ENCODE measurements around the gene TCL1A. TPM values are rescaled to one million over a fixed set of nuclear protein-coding genes. Genes with fewer than 3 reads are reported as not detected.

TCL1A gene
- total RNA-seq, 1 experiment from 2014 or later, result not detected

DNA sequence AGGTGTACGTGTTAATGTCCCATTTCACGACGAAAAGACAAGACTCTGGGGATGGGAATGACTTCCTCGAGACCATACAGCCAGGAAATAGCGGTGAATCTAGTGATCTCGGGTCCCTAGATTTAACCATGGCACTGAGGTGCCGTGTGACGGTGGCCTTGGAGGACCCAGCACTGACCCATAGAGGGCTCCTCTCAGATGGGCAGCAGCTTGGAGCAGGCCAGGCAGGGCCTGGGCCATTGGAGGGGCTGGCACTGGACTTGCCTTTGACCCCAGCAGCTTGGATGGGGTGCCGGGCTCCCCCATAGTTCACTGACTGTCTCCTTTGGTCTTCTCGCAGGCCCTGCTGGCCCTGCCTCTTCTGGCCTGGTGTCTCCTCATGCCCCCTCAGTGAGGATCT is 22.3 kb downstream of the TCL1A start:
- DNase-seq, result no peak
- no peak overlapping the region for H3K27ac Mint-ChIP-seq (ENCODE audit: unreplicated experiment)
- intact Hi-C loops (cut with micrococcal nuclease; ENCODE audit: unreplicated experiment), result no loop called here
- BruUV-seq (replicated peaks), result no TSS peak
- no peaks in the 10 kb centered on the region for H3K4me1 Mint-ChIP-seq (ENCODE audit: low read depth, unreplicated experiment)
- H3K36me3 Mint-ChIP-seq (ENCODE audit: insufficient read depth, unreplicated experiment), result no peaks in the 10 kb centered on the region
- H3K27me3 Mint-ChIP-seq (ENCODE audit: unreplicated experiment), result peaks cover 65% of the 10 kb centered on the region
- CTCF ChIA-PET, result no interaction called here
- no peaks in the 10 kb centered on the region for H3K9me3 Mint-ChIP-seq (ENCODE audit: low read depth, unreplicated experiment)
- H3K4me3 Mint-ChIP-seq (ENCODE audit: low read depth, unreplicated experiment), result no peak overlapping the region
- TF ChIP-seq, protein P1, sequence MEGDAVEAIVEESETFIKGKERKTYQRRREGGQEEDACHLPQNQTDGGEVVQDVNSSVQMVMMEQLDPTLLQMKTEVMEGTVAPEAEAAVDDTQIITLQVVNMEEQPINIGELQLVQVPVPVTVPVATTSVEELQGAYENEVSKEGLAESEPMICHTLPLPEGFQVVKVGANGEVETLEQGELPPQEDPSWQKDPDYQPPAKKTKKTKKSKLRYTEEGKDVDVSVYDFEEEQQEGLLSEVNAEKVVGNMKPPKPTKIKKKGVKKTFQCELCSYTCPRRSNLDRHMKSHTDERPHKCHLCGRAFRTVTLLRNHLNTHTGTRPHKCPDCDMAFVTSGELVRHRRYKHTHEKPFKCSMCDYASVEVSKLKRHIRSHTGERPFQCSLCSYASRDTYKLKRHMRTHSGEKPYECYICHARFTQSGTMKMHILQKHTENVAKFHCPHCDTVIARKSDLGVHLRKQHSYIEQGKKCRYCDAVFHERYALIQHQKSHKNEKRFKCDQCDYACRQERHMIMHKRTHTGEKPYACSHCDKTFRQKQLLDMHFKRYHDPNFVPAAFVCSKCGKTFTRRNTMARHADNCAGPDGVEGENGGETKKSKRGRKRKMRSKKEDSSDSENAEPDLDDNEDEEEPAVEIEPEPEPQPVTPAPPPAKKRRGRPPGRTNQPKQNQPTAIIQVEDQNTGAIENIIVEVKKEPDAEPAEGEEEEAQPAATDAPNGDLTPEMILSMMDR (IDR thresholded peaks at IDR 0.05; ENCODE audit: unreplicated experiment), result no peak

DNA sequence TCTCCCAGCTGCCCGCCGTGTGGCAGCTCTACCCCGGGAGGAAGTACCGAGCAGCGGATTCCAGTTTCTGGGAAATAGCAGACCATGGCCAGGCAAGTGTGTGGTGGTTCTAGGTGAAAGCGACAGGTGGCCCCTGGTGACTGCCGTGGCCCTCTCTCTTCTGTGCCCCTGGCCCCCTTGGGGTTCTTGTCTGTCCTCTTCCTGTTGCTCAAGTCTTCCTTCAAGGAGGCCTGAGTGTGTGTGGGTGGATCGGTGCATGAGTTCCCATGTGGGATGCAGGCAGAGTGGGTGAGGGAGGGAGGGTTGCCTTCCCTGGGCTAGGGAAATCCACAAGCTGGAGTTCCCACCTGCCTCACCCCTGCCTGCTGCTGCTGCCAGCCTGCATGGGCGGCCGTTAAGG is 23.1 kb downstream of the TCL1A start:
- Mint-ChIP-seq H3K27ac (ENCODE audit: unreplicated experiment) (no peak overlapping the region), H3K9me3 (ENCODE audit: low read depth, unreplicated experiment) (no peaks in the 10 kb centered on the region), H3K36me3 (ENCODE audit: insufficient read depth, unreplicated experiment) (no peaks in the 10 kb centered on the region), H3K27me3 (ENCODE audit: unreplicated experiment) (peaks cover 57% of the 10 kb centered on the region), H3K4me3 (ENCODE audit: low read depth, unreplicated experiment) (no peak overlapping the region), H3K4me1 (ENCODE audit: low read depth, unreplicated experiment) (no peaks in the 10 kb centered on the region)
- TF ChIP-seq, protein P1 (IDR thresholded peaks at IDR 0.05; ENCODE audit: unreplicated experiment), result no peak
- CTCF ChIA-PET, result interaction anchor here (0.7 kb wide), 1 partner anchor 360 kb away, joined by 3 read pairs; no protein-coding TSS in a partner anchor
- intact Hi-C loops (cut with micrococcal nuclease; ENCODE audit: unreplicated experiment), result no loop called here
- no TSS peak for BruUV-seq (replicated peaks)
- DNase-seq, result no peak

DNA sequence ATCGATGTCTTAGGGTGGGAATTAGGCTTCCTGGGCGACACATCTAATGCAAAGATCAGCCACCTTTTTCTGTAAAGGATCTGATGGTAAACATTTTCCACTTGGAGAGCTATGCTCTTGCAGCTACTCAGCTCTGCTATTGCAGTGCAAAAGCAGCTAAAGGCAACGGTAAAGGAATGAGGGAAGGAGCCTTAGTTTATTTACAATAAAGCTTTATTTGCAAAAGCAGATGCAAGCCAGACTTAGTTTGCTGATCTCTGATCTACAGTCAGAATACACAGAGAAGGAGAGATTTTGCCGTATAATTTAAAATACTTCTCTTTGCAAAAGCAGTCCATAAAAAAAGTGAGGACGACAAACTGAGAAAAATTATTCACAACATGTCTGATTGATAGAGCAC is 24.5 kb downstream of the TCL1A start:
- CTCF ChIA-PET, result interaction anchor here (0.7 kb wide), 1 partner anchor 901 kb away, joined by 5 read pairs; no protein-coding TSS in a partner anchor
- Mint-ChIP-seq H3K9me3 (ENCODE audit: low read depth, unreplicated experiment) (no peaks in the 10 kb centered on the region), H3K27me3 (ENCODE audit: unreplicated experiment) (peaks cover 54% of the 10 kb centered on the region), H3K27ac (ENCODE audit: unreplicated experiment) (no peak overlapping the region), H3K36me3 (ENCODE audit: insufficient read depth, unreplicated experiment) (no peaks in the 10 kb centered on the region), H3K4me1 (ENCODE audit: low read depth, unreplicated experiment) (no peaks in the 10 kb centered on the region), H3K4me3 (ENCODE audit: low read depth, unreplicated experiment) (no peak overlapping the region)
- intact Hi-C loops (cut with micrococcal nuclease; ENCODE audit: unreplicated experiment), result no loop called here
- no TSS peak for BruUV-seq (replicated peaks)
- DNase-seq, result no peak
- TF ChIP-seq, protein P1 (IDR thresholded peaks at IDR 0.05; ENCODE audit: unreplicated experiment), result no peak

DNA sequence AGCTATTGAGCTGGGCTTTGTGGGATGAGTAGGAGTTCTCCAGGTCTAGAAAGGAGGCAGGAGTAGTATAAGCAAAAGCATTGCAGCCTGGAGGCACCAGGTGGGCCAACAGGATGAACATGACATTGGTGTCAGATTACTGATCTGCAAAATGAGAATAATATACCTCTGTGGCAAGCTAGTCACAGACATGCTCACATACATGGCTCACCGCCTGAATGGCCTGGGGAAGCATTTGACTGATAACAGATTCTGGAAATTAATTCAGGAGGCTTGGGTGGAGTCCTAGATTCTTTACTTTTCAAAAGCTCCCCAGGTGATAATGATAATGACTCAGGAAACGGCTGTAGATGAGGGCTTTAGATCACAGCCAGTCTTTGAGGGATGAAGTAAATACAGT is 27.0 kb downstream of the TCL1A start:
- Mint-ChIP-seq H3K36me3 (ENCODE audit: insufficient read depth, unreplicated experiment) (no peaks in the 10 kb centered on the region), H3K4me3 (ENCODE audit: low read depth, unreplicated experiment) (no peak overlapping the region), H3K4me1 (ENCODE audit: low read depth, unreplicated experiment) (no peaks in the 10 kb centered on the region), H3K9me3 (ENCODE audit: low read depth, unreplicated experiment) (no peaks in the 10 kb centered on the region), H3K27ac (ENCODE audit: unreplicated experiment) (no peak overlapping the region), H3K27me3 (ENCODE audit: unreplicated experiment) (peaks cover 62% of the 10 kb centered on the region)
- TF ChIP-seq, protein P1 (IDR thresholded peaks at IDR 0.05; ENCODE audit: unreplicated experiment), result no peak
- CTCF ChIA-PET, result no interaction called here
- no peak for DNase-seq
- intact Hi-C loops (cut with micrococcal nuclease; ENCODE audit: unreplicated experiment), result no loop called here
- BruUV-seq (replicated peaks), result no TSS peak
